Heart left ventricle (tissue), 13 donors: ENCODE data around the gene UBE3A.

Experiments used
- CTCF ChIP-seq, 12 donors: fragments of 200-600 bp; sonication (generic) in 4 of 12; IDR thresholded peaks; one replicate each; pipeline versions ENCODE4 v1.5.0 to v1.8.0; 2018 to 2022; ENCODE audit warnings: antibody characterized with exemption in 12 of 12, mild to moderate bottlenecking in 5 of 12
- POLR2A ChIP-seq, 2 donors: fragments of 450-650 bp; IDR thresholded peaks; one replicate each; pipeline ENCODE4 v1.6.1; 2017; ENCODE audit warnings: antibody characterized with exemption in 2 of 2, mild to moderate bottlenecking in 2 of 2, moderate library complexity in 2 of 2
- donor health status: ischemic (EF 13 %, LVEDD 7.1; RV severe dilation, severe dysfunction).
- donor health status: DM: no; HTN: yes; CAD: no.
- donor health status: DM: no; HTN: no; CAD: no.
- donor health status: ischemic (EF 25% LVEDD 6.9; RV normal size, moderate dysfunction).
- donor health status: ischemic (EF 25% LVEDD 5.7; RV mildly dilated, moderate dysfunction).
- donor health status: ischemic (EF 35%, LVEDD 5.7; RV mildly dilated, moderate dysfunction).
- donor health status: nonischemic (EF 11% LVEDD 7.7; RV severe dilation, severe dysfunction).
- donor health status: DM: yes; HTN: yes; CAD: no.
- donor health status: PGD.
- donor health status: ischemic (EF 29% LVEDD 5.4; RV normal size, mild dysfunction).
- donor health status: nonischemic (EF 23%, LVEDD 6.1; RV moderate dilation, normal function).

- TF ChIP-seq CTCF (IDR thresholded peaks at IDR 0.05) (no peak), POLR2A (IDR thresholded peaks at IDR 0.05) (no peak)
These were observed 52.8 kb downstream of the UBE3A start for GRCh38 chr15:25385986-25386385.
